ENCODE data around the gene ANKRD63.

Gene ANKRD63

DNA sequence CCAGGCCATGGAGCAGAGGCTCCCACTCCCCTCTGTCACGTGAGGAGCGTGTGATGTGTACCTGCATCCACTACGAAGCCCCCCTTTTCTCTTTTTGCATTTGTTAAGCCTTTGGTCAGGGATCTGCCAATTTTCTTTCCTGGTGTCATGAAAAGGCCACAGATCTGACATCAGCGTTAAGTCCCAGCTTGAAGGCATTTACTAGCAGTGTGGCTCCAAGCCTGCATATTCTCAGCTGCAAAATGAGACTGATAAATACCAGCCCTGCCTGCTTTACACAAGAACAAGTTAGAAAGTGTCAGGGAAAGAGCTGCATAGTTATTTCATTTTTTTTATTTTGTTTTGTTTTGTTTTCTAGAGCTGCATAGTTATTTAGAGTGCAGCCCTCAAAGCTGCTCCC lies 2.3 kb upstream of the ANKRD63 start:
- H4K20me1 ChIP-seq (ENCODE audit: insufficient read depth, low read length) = no peaks in the 10 kb centered on the region
- peaks cover 32% of the 10 kb centered on the region for H3K27me3 ChIP-seq (replicated peaks; ENCODE audit: insufficient read depth, low read length)
- H3K36me3 ChIP-seq (replicated peaks; ENCODE audit: insufficient read depth, low read length) = no peaks in the 10 kb centered on the region
- no peak overlapping the region for H2AFZ ChIP-seq (ENCODE audit: low read length)
- no peaks in the 10 kb centered on the region for H3K4me1 ChIP-seq (ENCODE audit: low read length)
- no peak overlapping the region for H3K4me2 ChIP-seq (ENCODE audit: low read depth, low read length)
- H3K79me2 ChIP-seq (ENCODE audit: low read length) = no peaks in the 10 kb centered on the region
- DNase-seq = no peak
- H3F3A ChIP-seq (ENCODE audit: insufficient read depth, low read length) = no peaks in the 10 kb centered on the region
- no peak overlapping the region for H3K4me3 ChIP-seq (ENCODE audit: low read length)
- no peaks in the 10 kb centered on the region for H3K9me2 ChIP-seq (replicated peaks; ENCODE audit: insufficient read depth, low read length)
- no peak for TF ChIP-seq EZH2 (optimal IDR thresholded peaks at IDR 0.05; ENCODE audit: low read depth, low read length)
- TF ChIP-seq EZH2phosphoT487 (IDR thresholded peaks at IDR 0.05; ENCODE audit: low read length) = no peak
- TF ChIP-seq, protein P1, sequence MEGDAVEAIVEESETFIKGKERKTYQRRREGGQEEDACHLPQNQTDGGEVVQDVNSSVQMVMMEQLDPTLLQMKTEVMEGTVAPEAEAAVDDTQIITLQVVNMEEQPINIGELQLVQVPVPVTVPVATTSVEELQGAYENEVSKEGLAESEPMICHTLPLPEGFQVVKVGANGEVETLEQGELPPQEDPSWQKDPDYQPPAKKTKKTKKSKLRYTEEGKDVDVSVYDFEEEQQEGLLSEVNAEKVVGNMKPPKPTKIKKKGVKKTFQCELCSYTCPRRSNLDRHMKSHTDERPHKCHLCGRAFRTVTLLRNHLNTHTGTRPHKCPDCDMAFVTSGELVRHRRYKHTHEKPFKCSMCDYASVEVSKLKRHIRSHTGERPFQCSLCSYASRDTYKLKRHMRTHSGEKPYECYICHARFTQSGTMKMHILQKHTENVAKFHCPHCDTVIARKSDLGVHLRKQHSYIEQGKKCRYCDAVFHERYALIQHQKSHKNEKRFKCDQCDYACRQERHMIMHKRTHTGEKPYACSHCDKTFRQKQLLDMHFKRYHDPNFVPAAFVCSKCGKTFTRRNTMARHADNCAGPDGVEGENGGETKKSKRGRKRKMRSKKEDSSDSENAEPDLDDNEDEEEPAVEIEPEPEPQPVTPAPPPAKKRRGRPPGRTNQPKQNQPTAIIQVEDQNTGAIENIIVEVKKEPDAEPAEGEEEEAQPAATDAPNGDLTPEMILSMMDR (IDR thresholded peaks at IDR 0.05; ENCODE audit: low read length) = no peak
- no peak overlapping the region for H3K9ac ChIP-seq (ENCODE audit: low read length)
- H3K27ac ChIP-seq (ENCODE audit: low read length) = no peak overlapping the region
- no peaks in the 10 kb centered on the region for H3K9me3 ChIP-seq (replicated peaks; ENCODE audit: insufficient read depth, low read length)

DNA sequence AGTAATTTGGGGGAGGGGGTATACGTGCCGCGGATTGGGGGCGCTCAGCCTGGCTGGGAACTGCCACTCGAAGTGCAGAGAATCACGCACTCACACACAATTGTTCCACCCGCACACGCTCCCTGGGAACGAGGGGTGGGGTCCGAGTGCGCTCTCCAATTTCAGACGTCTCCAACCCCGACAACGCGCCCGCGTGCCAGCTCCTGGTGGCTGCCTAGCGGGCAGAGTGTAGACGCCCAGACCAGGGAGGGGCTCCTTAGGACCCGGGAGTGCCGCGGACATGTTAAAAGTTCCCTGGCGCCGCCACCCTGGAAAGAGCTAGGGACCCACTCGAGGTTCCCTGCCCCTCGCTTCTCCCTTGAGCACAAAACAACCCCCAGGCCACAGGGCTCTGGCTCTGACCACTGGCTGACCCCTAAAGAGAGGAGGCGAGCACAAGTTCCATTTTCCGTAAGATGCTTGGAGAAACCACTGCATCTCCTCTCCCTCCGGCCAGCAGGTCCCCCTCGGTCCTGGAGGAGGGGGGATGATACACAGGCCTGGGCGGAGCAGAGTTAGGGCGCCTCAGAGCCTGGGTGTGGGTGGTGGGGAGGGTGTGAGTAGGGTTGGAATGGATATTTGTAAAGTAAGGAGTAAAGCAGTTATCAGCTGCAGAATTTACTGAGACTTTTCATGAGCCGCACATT lies 894 bp upstream of the ANKRD63 start:
- TF ChIP-seq, protein P1 (IDR thresholded peaks at IDR 0.05; ENCODE audit: low read length) = no peak
- TF ChIP-seq EZH2phosphoT487 (IDR thresholded peaks at IDR 0.05; ENCODE audit: low read length) = no peak
- no peak for TF ChIP-seq EZH2 (optimal IDR thresholded peaks at IDR 0.05; ENCODE audit: low read depth, low read length)
- Histone ChIP-seq H3K4me3 (ENCODE audit: low read length) (no peak overlapping the region), H2AFZ (ENCODE audit: low read length) (no peak overlapping the region), H3K27me3 (replicated peaks; ENCODE audit: insufficient read depth, low read length) (peaks cover 40% of the 10 kb centered on the region), H3K4me2 (ENCODE audit: low read depth, low read length) (no peak overlapping the region), H3F3A (ENCODE audit: insufficient read depth, low read length) (no peaks in the 10 kb centered on the region), H4K20me1 (ENCODE audit: insufficient read depth, low read length) (no peaks in the 10 kb centered on the region), H3K9me3 (replicated peaks; ENCODE audit: insufficient read depth, low read length) (no peaks in the 10 kb centered on the region), H3K36me3 (replicated peaks; ENCODE audit: insufficient read depth, low read length) (no peaks in the 10 kb centered on the region), H3K9ac (ENCODE audit: low read length) (no peak overlapping the region), H3K27ac (ENCODE audit: low read length) (no peak overlapping the region), H3K9me2 (replicated peaks; ENCODE audit: insufficient read depth, low read length) (no peaks in the 10 kb centered on the region), H3K79me2 (ENCODE audit: low read length) (no peaks in the 10 kb centered on the region), H3K4me1 (ENCODE audit: low read length) (no peaks in the 10 kb centered on the region)
- DNase-seq = no peak

DNA sequence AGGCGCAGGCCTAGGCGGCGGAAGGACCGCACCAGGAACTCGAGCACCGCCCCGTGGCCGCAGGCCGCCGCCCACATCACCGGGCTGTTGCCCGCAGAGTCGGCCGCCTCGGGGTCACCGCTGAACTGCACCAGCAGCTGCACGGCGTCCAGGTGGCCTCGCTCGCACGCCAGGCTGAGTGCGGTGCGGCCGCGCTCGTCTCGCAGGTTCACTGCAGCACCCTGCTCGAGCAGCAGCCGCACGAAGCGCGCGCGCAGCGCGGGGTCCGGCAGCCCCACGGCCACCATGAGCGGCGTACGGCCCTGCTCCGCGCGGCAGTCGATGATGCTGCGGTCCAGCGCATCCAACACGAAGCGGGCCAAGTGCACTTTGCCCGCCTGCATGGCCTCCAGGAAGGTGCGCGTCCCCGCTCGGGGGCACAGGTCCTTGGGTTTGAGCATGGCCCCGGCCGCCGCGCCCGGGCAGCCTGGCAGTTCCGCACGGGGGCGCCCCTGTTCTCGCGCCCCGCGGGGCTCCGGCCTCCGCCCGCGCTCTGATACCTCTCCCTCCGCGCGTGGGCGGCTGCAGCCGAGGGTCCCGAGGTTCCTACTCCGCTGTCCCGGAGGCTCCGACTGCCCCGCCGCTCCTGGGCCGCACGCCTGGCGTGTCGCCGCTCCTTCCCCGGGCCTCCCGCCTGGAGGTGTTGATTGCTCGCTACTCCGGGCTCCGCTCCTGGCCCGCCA lies 556 bp downstream of the ANKRD63 start:
- no peaks in the 10 kb centered on the region for H3F3A ChIP-seq (ENCODE audit: insufficient read depth, low read length)
- no peaks in the 10 kb centered on the region for H4K20me1 ChIP-seq (ENCODE audit: insufficient read depth, low read length)
- peaks cover 49% of the 10 kb centered on the region for H3K27me3 ChIP-seq (replicated peaks; ENCODE audit: insufficient read depth, low read length)
- H3K9me2 ChIP-seq (replicated peaks; ENCODE audit: insufficient read depth, low read length) = no peaks in the 10 kb centered on the region
- no peak for DNase-seq
- H3K79me2 ChIP-seq (ENCODE audit: low read length) = no peaks in the 10 kb centered on the region
- H3K4me3 ChIP-seq (ENCODE audit: low read length) = peak overlapping the region; percentile 64
- H3K9ac ChIP-seq (ENCODE audit: low read length) = peak overlapping the region; percentile 10; the same call in 1 of the 2 replicates
- H3K36me3 ChIP-seq (replicated peaks; ENCODE audit: insufficient read depth, low read length) = no peaks in the 10 kb centered on the region
- no peaks in the 10 kb centered on the region for H3K9me3 ChIP-seq (replicated peaks; ENCODE audit: insufficient read depth, low read length)
- TF ChIP-seq EZH2phosphoT487 (IDR thresholded peaks at IDR 0.05; ENCODE audit: low read length) (no peak), EZH2 (optimal IDR thresholded peaks at IDR 0.05; ENCODE audit: low read depth, low read length) (no peak)
- TF ChIP-seq, protein P1 (IDR thresholded peaks at IDR 0.05; ENCODE audit: low read length) = peak; percentile 51
- no peaks in the 10 kb centered on the region for H3K4me1 ChIP-seq (ENCODE audit: low read length)
- no peak overlapping the region for H3K27ac ChIP-seq (ENCODE audit: low read length)
- H3K4me2 ChIP-seq (ENCODE audit: low read depth, low read length) = peak overlapping the region; percentile 96
- peak overlapping the region; percentile 81 for H2AFZ ChIP-seq (ENCODE audit: low read length)
